Neural cell (in vitro differentiated cells): Measurements from ENCODE around the gene TUBE1.

Experiments used
- CTCF ChIP-seq: fragments of 450-650 bp; IDR thresholded peaks from 2 replicates; pipeline ENCODE4 v1.5.1; 2014; ENCODE audit warnings: antibody characterized with exemption, mild to moderate bottlenecking, moderate library complexity; ENCODE audit not compliant: poor library complexity, severe bottlenecking
- EP300 ChIP-seq: fragments of 450-650 bp; conservative IDR thresholded peaks from 2 replicates; pipeline ENCODE4 v1.6.1; 2014; ENCODE audit warnings: antibody characterized with exemption, mild to moderate bottlenecking, moderate library complexity; ENCODE audit not compliant: poor library complexity, severe bottlenecking
- EZH2 ChIP-seq: fragments of 200-600, 300-800 bp; shearing (Covaris generic), sonication (generic); IDR thresholded peaks from 2 replicates; pipeline ENCODE4 v1.6.1; 2014; ENCODE audit warnings: antibody characterized with exemption, low read length, borderline replicate concordance, mild to moderate bottlenecking; ENCODE audit not compliant: insufficient read depth, poor library complexity, severe bottlenecking
- POLR2AphosphoS5 ChIP-seq: IDR thresholded peaks from 2 replicates; pipeline ENCODE4 v1.6.1; 2012
- SMC3 ChIP-seq: fragments of 450-650 bp; conservative IDR thresholded peaks from 2 replicates; pipeline ENCODE4 v1.6.1; 2014; ENCODE audit warnings: antibody characterized with exemption, mild to moderate bottlenecking, moderate library complexity; ENCODE audit not compliant: poor library complexity

- TF ChIP-seq POLR2AphosphoS5 (no peak), CTCF (no peak), EZH2 (no peak), SMC3 (no peak), EP300 (no peak)
Observed at GRCh38 chr6:112081569-112081968, 5.7 kb downstream of the TUBE1 start.
